Neural cell (in vitro differentiated cells): ENCODE measurements around the gene CLASP1.

Experiments used
- CTCF ChIP-seq: fragments of 450-650 bp; IDR thresholded peaks from 2 replicates; pipeline ENCODE4 v1.5.1; 2014; ENCODE audit warnings: antibody characterized with exemption, mild to moderate bottlenecking, moderate library complexity; ENCODE audit not compliant: poor library complexity, severe bottlenecking
- POLR2AphosphoS5 ChIP-seq: IDR thresholded peaks from 2 replicates; pipeline ENCODE4 v1.6.1; 2012

DNA sequence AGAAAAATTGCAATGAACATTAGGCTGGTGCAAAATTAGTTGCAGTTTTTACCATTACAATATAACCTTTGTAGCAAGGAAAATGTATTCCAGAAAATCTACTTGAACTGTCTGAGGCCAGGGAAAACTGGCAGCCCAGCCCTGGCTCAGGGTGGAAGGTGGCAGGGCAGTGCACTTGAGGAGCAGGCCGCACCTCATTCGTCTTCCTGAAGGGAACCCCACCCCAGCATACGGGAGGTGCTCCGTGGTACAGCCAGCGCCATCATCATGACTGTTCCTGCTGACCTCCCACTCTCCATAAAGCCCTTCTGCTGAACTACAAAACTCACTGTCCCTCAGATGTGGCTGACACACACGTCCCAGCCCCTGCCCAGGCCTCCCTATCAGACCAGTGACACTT is 298.4 kb downstream of the CLASP1 start:
- TF ChIP-seq CTCF (no peak), POLR2AphosphoS5 (no peak)
